IMR-90 (cell line): Measurements from ENCODE around the gene ELFN2. TPM values are rescaled to one million over a fixed set of nuclear protein-coding genes. Genes with fewer than 3 reads are reported as not detected.

Experiments used
- ATAC-seq: fragments of 200-7000 bp; cut with Tn5 transposase; 2 replicates; pipeline ENCODE4 v1.9.1; 2020; ENCODE audit warnings: low read depth, mild to moderate bottlenecking, moderate library complexity
- BruUV-seq: library from RNA; stranded (reverse); fragments of 400-500 nt; replicated peaks from 2 replicates; lab custom pipeline; 2021; lab: Mats Ljungman, UMichigan
- CTCF ChIA-PET: fragments of 300-600 bp; formaldehyde crosslinking; extraction: SDS; loops from one replicate; lab custom pipeline; 2021; ENCODE audit warnings: antibody characterized with exemption; lab: Yijun Ruan, JAX
- POLR2A ChIA-PET: fragments of 300-600 bp; sonication (Branson Sonifier 250); formaldehyde crosslinking; loops from one replicate; lab custom pipeline; 2022; ENCODE audit warnings: antibody characterized with exemption; ENCODE audit not compliant: unreplicated experiment; lab: Charles Lee
- DNase-seq: peaks from one replicate; pipeline ENCODE4 v3.0.0; 2013
- H2AFZ ChIP-seq: replicated peaks from 2 replicates; pipeline ENCODE3; 2013; ENCODE audit warnings: low read length, mild to moderate bottlenecking; ENCODE audit not compliant: poor library complexity
- H2AK5ac ChIP-seq: 2 replicates; pipeline ENCODE4 v1.6.1; 2013; ENCODE audit warnings: low read depth, low read length, inconsistent platforms
- H2AK9ac ChIP-seq: replicated peaks from 2 replicates; pipeline ENCODE3; 2013; ENCODE audit warnings: mild to moderate bottlenecking, low read depth, low read length, moderate library complexity; ENCODE audit not compliant: poor library complexity
- H2BK120ac ChIP-seq: 2 replicates; pipeline ENCODE4 v1.6.1; 2013; ENCODE audit warnings: low read depth, low read length, inconsistent platforms
- H2BK15ac ChIP-seq: 3 replicates; pipeline ENCODE4 v1.6.1; 2013; ENCODE audit warnings: low read depth, low read length, inconsistent platforms
- H2BK20ac ChIP-seq: 2 replicates; pipeline ENCODE4 v1.6.1; 2013; ENCODE audit warnings: low read depth, mild to moderate bottlenecking, inconsistent platforms, low read length, moderate library complexity
- H2BK5ac ChIP-seq: 2 replicates; pipeline ENCODE4 v1.6.1; 2013; ENCODE audit warnings: mild to moderate bottlenecking, low read depth, low read length, inconsistent platforms; ENCODE audit not compliant: poor library complexity, severe bottlenecking
- H3K14ac ChIP-seq: replicated peaks from 2 replicates; pipeline ENCODE4 v1.6.1; 2013; ENCODE audit warnings: low read depth, low read length, inconsistent platforms
- H3K18ac ChIP-seq: 2 replicates; pipeline ENCODE4 v1.6.1; 2013; ENCODE audit warnings: low read depth, low read length, control low read depth
- H3K23ac ChIP-seq: 2 replicates; pipeline ENCODE4 v1.6.1; 2013; ENCODE audit warnings: low read depth, low read length, inconsistent platforms
- H3K27ac ChIP-seq: 2 replicates; pipeline ENCODE4 v1.5.1; 2013; ENCODE audit warnings: mild to moderate bottlenecking, control low read depth, low read length; ENCODE audit not compliant: insufficient read depth
- H3K27me3 ChIP-seq: 2 replicates; pipeline ENCODE4 v1.6.1; 2013; ENCODE audit warnings: low read length; ENCODE audit not compliant: control insufficient read depth, insufficient read depth
- H3K36me3 ChIP-seq: 2 replicates; pipeline ENCODE4 v1.6.1; 2013; ENCODE audit warnings: low read length, mixed read lengths; ENCODE audit not compliant: control insufficient read depth, insufficient read depth
- H3K4ac ChIP-seq: 2 replicates; pipeline ENCODE4 v1.6.1; 2013; ENCODE audit warnings: low read depth, low read length, inconsistent platforms
- H3K4me1 ChIP-seq: 2 replicates; pipeline ENCODE4 v1.6.1; 2013; ENCODE audit warnings: low read length, mixed read lengths; ENCODE audit not compliant: control insufficient read depth, insufficient read depth
- H3K4me2 ChIP-seq: 2 replicates; pipeline ENCODE4 v1.6.1; 2013; ENCODE audit warnings: low read depth, mild to moderate bottlenecking, control low read depth, low read length, moderate library complexity
- H3K4me3 ChIP-seq: 2 replicates; pipeline ENCODE4 v1.5.1; 2013; ENCODE audit warnings: low read depth, mild to moderate bottlenecking, control low read depth, low read length, moderate library complexity; ENCODE audit not compliant: insufficient read depth
- H3K56ac ChIP-seq: 2 replicates; pipeline ENCODE4 v1.6.1; 2013; ENCODE audit warnings: low read length, inconsistent platforms; ENCODE audit not compliant: insufficient read depth; ENCODE audit errors: extremely low read depth
- H3K79me1 ChIP-seq, 2 experiments: 2 replicates each; pipeline ENCODE4 v1.6.1; 2013; ENCODE audit warnings: low read length in 2 of 2, inconsistent platforms in 1 of 2, low read depth in 1 of 2
- H3K9ac ChIP-seq: 2 replicates; pipeline ENCODE4 v1.6.1; 2013; ENCODE audit warnings: low read depth, low read length, control low read depth
- H3K9me1 ChIP-seq: 2 replicates; pipeline ENCODE4 v1.6.1; 2013; ENCODE audit warnings: low read length, inconsistent platforms; ENCODE audit not compliant: insufficient read depth
- H3K9me3 ChIP-seq: 2 replicates; pipeline ENCODE4 v1.6.1; 2013; ENCODE audit warnings: low read length; ENCODE audit not compliant: control insufficient read depth, insufficient read depth
- H4K20me1 ChIP-seq: 2 replicates; pipeline ENCODE4 v1.6.1; 2013; ENCODE audit warnings: low read length, inconsistent platforms; ENCODE audit not compliant: insufficient read depth
- H4K5ac ChIP-seq: 2 replicates; pipeline ENCODE4 v1.6.1; 2013; ENCODE audit warnings: mild to moderate bottlenecking, low read depth, low read length, control low read depth
- H4K8ac ChIP-seq, 2 experiments: 2 replicates each; pipeline ENCODE4 v1.6.1; 2013; ENCODE audit warnings: low read depth in 2 of 2, low read length in 2 of 2, control low read depth in 1 of 2, inconsistent platforms in 1 of 2
- H4K91ac ChIP-seq: 2 replicates; pipeline ENCODE4 v1.6.1; 2013; ENCODE audit warnings: low read depth, low read length, inconsistent platforms; ENCODE audit not compliant: insufficient read depth
- BHLHE40 ChIP-seq: fragments of 150-350 bp; IDR thresholded peaks from 2 replicates; pipeline ENCODE4 v1.6.1; 2016; ENCODE audit warnings: mild to moderate bottlenecking, low read depth, low read length
- CEBPB ChIP-seq: IDR thresholded peaks from 2 replicates; pipeline ENCODE4 v1.6.1; 2012; ENCODE audit warnings: low read depth, low read length, improper control_type of control experiment
- ELK1 ChIP-seq: fragments of 150-350 bp; IDR thresholded peaks from 2 replicates; pipeline ENCODE4 v1.6.1; 2016; ENCODE audit warnings: low read depth, mild to moderate bottlenecking, low read length, moderate library complexity, borderline replicate concordance
- FOS ChIP-seq: fragments of 150-350 bp; IDR thresholded peaks from 2 replicates; pipeline ENCODE4 v1.6.1; 2016; ENCODE audit warnings: low read depth, low read length
- POLR2A ChIP-seq: IDR thresholded peaks from 2 replicates; pipeline ENCODE4 v1.6.1; 2012; ENCODE audit warnings: mild to moderate bottlenecking, low read depth, low read length
- RAD21 ChIP-seq: IDR thresholded peaks from 2 replicates; pipeline ENCODE4 v1.6.1; 2012; ENCODE audit warnings: low read length, improper control_type of control experiment
- RCOR1 ChIP-seq: IDR thresholded peaks from 2 replicates; pipeline ENCODE4 v1.6.1; 2012; ENCODE audit warnings: mild to moderate bottlenecking, low read length, improper control_type of control experiment; ENCODE audit not compliant: insufficient replicate concordance
- RFX5 ChIP-seq: IDR thresholded peaks from 2 replicates; pipeline ENCODE4 v1.8.0; 2012; ENCODE audit warnings: low read depth, mild to moderate bottlenecking, low read length, moderate library complexity
- USF2 ChIP-seq: fragments of 150-350 bp; IDR thresholded peaks from 2 replicates; pipeline ENCODE4 v1.6.1; 2017; ENCODE audit warnings: mild to moderate bottlenecking, antibody characterized with exemption, low read length, low read depth
- WGBS, 2 experiments: methylation state at CpG; one replicate each; pipeline versions ENCODE4 v1.1.5 to v1.1.7; 2013; ENCODE audit warnings: missing lambda C conversion rate in 2 of 2; ENCODE audit not compliant: insufficient read length in 1 of 2; ENCODE audit errors: extremely low coverage in 2 of 2; 5-methylcytosine and 5-hydroxymethylcytosine counted together
- dilution Hi-C: fragments of 300-500 bp; cut with HindIII; formaldehyde crosslinking; loops from one replicate; pipeline ENCODE4 v1.14.3; 2018; ENCODE audit warnings: low sequenced_read_pairs; ENCODE audit not compliant: unreplicated experiment
- in situ Hi-C: fragments of 300-500 bp; cut with MboI; formaldehyde crosslinking; loops from 3 replicates; pipeline ENCODE4 v1.14.3; 2019; ENCODE audit warnings: low sequenced_read_pairs, inconsistent platforms, mixed read lengths
- intact Hi-C: fragments of 100-400 bp; cut with micrococcal nuclease; formaldehyde crosslinking; loops from 2 replicates; pipeline ENCODE4 v1.10.0; 2022
- polyA plus RNA-seq, 3 experiments: library from polyadenylated mRNA; depleted of rRNA; stranded (reverse); fragments of >200 nt; gene quantifications; 2 replicates each; pipeline ENCODE4 v1.2.3, GENCODE V29; 2012; ENCODE audit warnings: low replicate concordance in 1 of 3
- total RNA-seq: library from RNA; depleted of rRNA; stranded (reverse); fragments of >200 nt; gene quantifications from 2 replicates; pipeline ENCODE4 v1.2.3, GENCODE V29; 2012

The ELFN2 gene
- total and polyA plus RNA-seq, 2 of the 4 experiments (the other 2 are of a cell fraction): 0.72 to 5.0 TPM

- intact Hi-C loops: no loop called here
- Histone ChIP-seq H4K91ac (peak overlapping the region; percentile 18), H2AFZ (no peak overlapping the region), H3K4ac (peak overlapping the region; percentile 90; the same call in 1 of the 2 replicates), H4K5ac (no peak overlapping the region), H3K4me3 (no peak overlapping the region), H2BK20ac (peak overlapping the region; percentile 42), H3K14ac (no peak overlapping the region), H3K4me2 (no peak overlapping the region), H3K27me3 (no peaks in the 10 kb centered on the region), H3K9me3 (peaks cover 19% of the 10 kb centered on the region), H3K79me1 (peaks cover 0 to 10% of the 10 kb centered on the region in 2 experiments; a peak in 1 of 4 replicates), H3K27ac (no peak overlapping the region), H3K56ac (no peak overlapping the region), H2AK9ac (peak overlapping the region; percentile 1), H2BK5ac (no peak overlapping the region), H3K4me1 (peaks cover 10% of the 10 kb centered on the region), H2BK120ac (peak overlapping the region; percentile 59; the same call in 1 of the 2 replicates), H3K23ac (no peak overlapping the region), H3K18ac (no peak overlapping the region), H3K36me3 (no peaks in the 10 kb centered on the region), H2BK15ac (no peak overlapping the region; the same call in 1 of the 3 replicates), H4K20me1 (peaks cover 3% of the 10 kb centered on the region; the same call in 1 of the 2 replicates), H4K8ac (peak overlapping the region in 1 of 2 experiments; percentile 1; a peak in 1 of 4 replicates), H3K9ac (no peak overlapping the region), H2AK5ac (peak overlapping the region; percentile 70), H3K9me1 (peaks cover 21% of the 10 kb centered on the region)
- BruUV-seq: no TSS peak
- dilution Hi-C loops: no loop called here
- CTCF ChIA-PET: no interaction called here
- POLR2A ChIA-PET: interaction anchor here (0.6 kb wide), 1 partner anchor 964 kb away, joined by 7 read pairs; no protein-coding TSS in a partner anchor
- 42% methylated on average over 4 of the region's 11 CpGs; no CpG with 5 or more reads in 1 of the 2 experiments for WGBS, 2 experiments
- ATAC-seq: no peak
- TF ChIP-seq FOS (no peak), RAD21 (no peak), BHLHE40 (no peak), POLR2A (no peak), USF2 (no peak), CEBPB (no peak), RFX5 (no peak), ELK1 (no peak), RCOR1 (no peak)
- DNase-seq: no peak
- in situ Hi-C loops: no loop called here
Observed at GRCh38 chr22:37433786-37434185, 6.5 kb upstream of the ELFN2 start.
